ENCODE results near the gene CLCN2.

Gene CLCN2

DNA sequence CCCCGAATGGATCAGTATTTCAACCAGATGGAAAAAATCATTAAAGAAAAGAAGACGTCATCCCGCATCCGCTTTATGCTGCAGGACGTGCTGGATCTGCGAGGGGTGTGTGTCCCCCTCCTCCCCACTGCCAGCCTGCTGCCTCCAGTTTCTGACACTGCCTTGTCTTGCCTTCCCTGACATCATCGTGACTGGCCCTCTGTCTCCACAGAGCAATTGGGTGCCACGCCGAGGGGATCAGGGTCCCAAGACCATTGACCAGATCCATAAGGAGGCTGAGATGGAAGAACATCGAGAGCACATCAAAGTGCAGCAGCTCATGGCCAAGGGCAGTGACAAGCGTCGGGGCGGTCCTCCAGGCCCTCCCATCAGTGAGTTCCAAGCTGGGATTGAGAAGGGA is 36.1 kb downstream of the CLCN2 start:
- DNase-seq (ENCODE audit: extremely low read depth, low read depth) = no peak
- TF ChIP-seq CTCF (IDR thresholded peaks at IDR 0.05; ENCODE audit: low read depth, low read length) = no peak

- TF ChIP-seq CTCF (IDR thresholded peaks at IDR 0.05; ENCODE audit: low read depth, low read length) = no peak
- no peak for DNase-seq (ENCODE audit: extremely low read depth, low read depth)
These were observed 37.7 kb downstream of the CLCN2 start for GRCh38 chr3:184323696-184324095.

GRCh38 chr3:184322731-184323487 is 38.5 kb downstream of the CLCN2 start:
- TF ChIP-seq CTCF (IDR thresholded peaks at IDR 0.05; ENCODE audit: low read depth, low read length) = no peak

DNA sequence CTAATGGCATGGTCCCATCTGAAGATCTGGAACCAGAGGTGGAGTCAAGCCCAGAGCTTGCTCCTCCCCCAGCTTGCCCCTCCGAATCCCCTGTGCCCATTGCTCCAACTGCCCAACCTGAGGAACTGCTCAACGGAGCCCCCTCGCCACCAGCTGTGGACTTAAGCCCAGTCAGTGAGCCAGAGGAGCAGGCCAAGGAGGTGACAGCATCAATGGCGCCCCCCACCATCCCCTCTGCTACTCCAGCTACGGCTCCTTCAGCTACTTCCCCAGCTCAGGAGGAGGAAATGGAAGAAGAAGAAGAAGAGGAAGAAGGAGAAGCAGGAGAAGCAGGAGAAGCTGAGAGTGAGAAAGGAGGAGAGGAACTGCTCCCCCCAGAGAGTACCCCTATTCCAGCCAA is 39.7 kb downstream of the CLCN2 start:
- DNase-seq (ENCODE audit: extremely low read depth, low read depth) = no peak
- TF ChIP-seq CTCF (IDR thresholded peaks at IDR 0.05; ENCODE audit: low read depth, low read length) = no peak

More at GRCh38 chr3:184322731-184323487, 38.5 kb downstream of the CLCN2 start:
- DNase-seq (ENCODE audit: extremely low read depth, low read depth) = no peak

DNA sequence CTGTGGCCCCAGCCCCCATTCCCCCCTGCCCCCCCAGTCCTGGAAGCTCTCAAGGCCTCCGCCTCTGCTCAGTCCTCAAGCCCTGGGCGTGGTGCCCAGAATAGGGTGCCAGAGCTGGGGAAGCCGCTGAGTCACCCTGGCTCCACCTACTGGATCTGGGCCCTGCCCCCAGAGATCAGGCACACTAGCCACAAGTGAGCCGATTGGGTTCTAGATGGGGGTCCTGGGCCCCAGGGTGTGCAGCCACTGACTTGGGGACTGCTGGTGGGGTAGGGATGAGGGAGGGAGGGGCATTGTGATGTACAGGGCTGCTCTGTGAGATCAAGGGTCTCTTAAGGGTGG is 41.3 kb downstream of the CLCN2 start:
- peak; percentile 95 for DNase-seq (ENCODE audit: extremely low read depth, low read depth)
- TF ChIP-seq CTCF (IDR thresholded peaks at IDR 0.05; ENCODE audit: low read depth, low read length) = no peak

DNA sequence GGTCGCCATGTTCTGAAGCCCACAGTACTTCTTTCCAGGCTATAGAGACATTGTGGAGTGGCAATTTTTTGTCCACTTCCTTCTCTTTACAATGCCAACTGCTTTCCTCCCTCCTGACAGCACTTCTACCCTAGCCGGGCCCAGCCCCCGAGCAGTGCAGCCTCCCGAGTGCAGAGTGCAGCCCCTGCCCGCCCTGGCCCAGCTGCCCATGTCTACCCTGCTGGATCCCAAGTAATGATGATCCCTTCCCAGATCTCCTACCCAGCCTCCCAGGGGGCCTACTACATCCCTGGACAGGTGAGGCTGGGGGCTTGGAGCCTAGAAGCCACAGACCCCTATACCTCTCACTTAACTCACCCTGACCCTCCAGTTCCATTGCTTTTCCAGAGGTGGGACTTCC is 44.2 kb downstream of the CLCN2 start:
- DNase-seq (ENCODE audit: extremely low read depth, low read depth) = no peak
- TF ChIP-seq CTCF (IDR thresholded peaks at IDR 0.05; ENCODE audit: low read depth, low read length) = no peak

- DNase-seq (ENCODE audit: extremely low read depth, low read depth) = no peak
- TF ChIP-seq CTCF (IDR thresholded peaks at IDR 0.05; ENCODE audit: low read depth, low read length) = no peak
These were observed 44.6 kb downstream of the CLCN2 start for GRCh38 chr3:184316792-184317191.

Data from AG09319 (cell line).